Muscle layer of duodenum (tissue), 2 donors: ENCODE data around the gene BCAS1.

ENCODE experiments used
- H3K27ac ChIP-seq: one replicate; pipeline ENCODE4 v1.7.0; 2013; ENCODE audit warnings: mild to moderate bottlenecking, low read length
- H3K27me3 ChIP-seq: one replicate; pipeline ENCODE4 v1.7.0; 2013; ENCODE audit warnings: low read depth, mild to moderate bottlenecking, control low read depth, low read length
- H3K36me3 ChIP-seq, 2 donors: one replicate each; pipeline ENCODE4 v1.7.0; 2013; ENCODE audit warnings: low read length in 2 of 2, control low read depth in 1 of 2, mild to moderate bottlenecking in 1 of 2; ENCODE audit not compliant: insufficient read depth in 2 of 2, control insufficient read depth in 1 of 2
- H3K4me1 ChIP-seq, 2 donors: one replicate each; pipeline ENCODE4 v1.7.0; 2013; ENCODE audit warnings: low read length in 2 of 2, mild to moderate bottlenecking in 2 of 2, control low read depth in 1 of 2, moderate library complexity in 1 of 2; ENCODE audit not compliant: insufficient read depth in 2 of 2, control insufficient read depth in 1 of 2
- H3K4me3 ChIP-seq, 2 donors: one replicate each; pipeline ENCODE4 v1.7.0; 2013; ENCODE audit warnings: low read length in 2 of 2, low read depth in 1 of 2, mild to moderate bottlenecking in 1 of 2
- H3K9me3 ChIP-seq, 2 donors: one replicate each; pipeline ENCODE4 v1.7.0; 2013; ENCODE audit warnings: low read length in 2 of 2, control low read depth in 1 of 2, mild to moderate bottlenecking in 1 of 2; ENCODE audit not compliant: control insufficient read depth in 1 of 2
- donor health status: healthy.

Gene BCAS1

GRCh38 chr20:53966774-53967398, 103.5 kb downstream of the BCAS1 start:
- H3K9me3 ChIP-seq: no peaks in the 10 kb centered on the region
- H3K36me3 ChIP-seq: no peaks in the 10 kb centered on the region
- no peaks in the 10 kb centered on the region for H3K4me1 ChIP-seq
- H3K27ac ChIP-seq: no peak overlapping the region
- no peak overlapping the region for H3K4me3 ChIP-seq
- H3K27me3 ChIP-seq: no peaks in the 10 kb centered on the region

- Histone ChIP-seq H3K9me3 (no peaks in the 10 kb centered on the region), H3K27ac (no peak overlapping the region), H3K4me1 (no peaks in the 10 kb centered on the region)
These were observed 105.7 kb downstream of the BCAS1 start for GRCh38 chr20:53964501-53965253.

GRCh38 chr20:53964067-53964466, 106.3 kb downstream of the BCAS1 start:
- H3K36me3 ChIP-seq: no peaks in the 10 kb centered on the region
- H3K4me3 ChIP-seq: no peak overlapping the region
- no peaks in the 10 kb centered on the region for H3K4me1 ChIP-seq
- no peaks in the 10 kb centered on the region for H3K27me3 ChIP-seq
- H3K27ac ChIP-seq: no peak overlapping the region
- no peaks in the 10 kb centered on the region for H3K9me3 ChIP-seq

More at GRCh38 chr20:53964501-53965253, 105.7 kb downstream of the BCAS1 start:
- no peaks in the 10 kb centered on the region for H3K36me3 ChIP-seq
- H3K4me3 ChIP-seq: no peak overlapping the region
- no peaks in the 10 kb centered on the region for H3K27me3 ChIP-seq

- no peaks in the 10 kb centered on the region for H3K9me3 ChIP-seq
- no peaks in the 10 kb centered on the region for H3K36me3 ChIP-seq
- H3K4me3 ChIP-seq: no peak overlapping the region
- no peaks in the 10 kb centered on the region for H3K4me1 ChIP-seq
- H3K27ac ChIP-seq: no peak overlapping the region
- H3K27me3 ChIP-seq: no peaks in the 10 kb centered on the region
These were observed 106.8 kb downstream of the BCAS1 start for GRCh38 chr20:53963635-53964034.

GRCh38 chr20:53962388-53962787, 108.0 kb downstream of the BCAS1 start:
- Histone ChIP-seq H3K27me3 (no peaks in the 10 kb centered on the region), H3K27ac (no peak overlapping the region), H3K36me3 (no peaks in the 10 kb centered on the region), H3K9me3 (no peaks in the 10 kb centered on the region), H3K4me1 (no peaks in the 10 kb centered on the region), H3K4me3 (no peak overlapping the region)

GRCh38 chr20:53961527-53961926, 108.9 kb downstream of the BCAS1 start:
- no peak overlapping the region for H3K4me3 ChIP-seq
- H3K4me1 ChIP-seq: no peaks in the 10 kb centered on the region
- no peaks in the 10 kb centered on the region for H3K27me3 ChIP-seq
- no peak overlapping the region for H3K27ac ChIP-seq
- H3K9me3 ChIP-seq: no peaks in the 10 kb centered on the region
- H3K36me3 ChIP-seq: no peaks in the 10 kb centered on the region

DNA sequence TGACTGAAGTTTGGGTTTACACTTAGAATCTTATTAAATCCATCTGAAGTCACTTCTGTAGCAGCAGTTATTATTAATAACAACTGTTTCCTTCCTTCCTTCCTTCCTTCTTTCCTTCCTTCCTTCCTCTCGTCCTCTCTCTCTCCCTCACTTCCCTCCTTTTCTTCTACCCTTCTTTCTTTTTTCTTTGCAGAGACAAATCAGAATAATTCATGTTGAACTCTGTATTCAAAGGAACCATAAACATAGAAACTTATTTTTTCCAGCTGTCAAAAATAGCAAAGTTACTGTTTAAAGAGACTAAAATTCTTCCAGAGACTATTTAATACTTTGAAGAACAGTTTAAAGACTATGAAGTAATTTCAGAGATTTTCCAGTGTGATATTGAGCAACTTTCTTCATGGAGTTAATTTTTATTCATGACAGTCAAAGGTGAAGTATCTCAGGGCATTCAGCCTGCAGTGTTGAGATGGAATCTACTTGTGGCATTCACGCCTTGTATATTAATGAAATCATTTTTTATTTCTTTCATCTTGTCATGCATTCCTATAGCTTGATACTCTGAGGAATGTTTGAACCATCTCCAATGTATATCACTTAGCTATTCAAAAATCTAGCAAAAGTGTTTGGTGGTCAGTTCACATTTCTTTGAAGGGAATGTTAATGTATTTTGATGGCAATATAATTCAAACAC, 109.7 kb downstream of the BCAS1 start:
- H3K27me3 ChIP-seq: no peaks in the 10 kb centered on the region
- no peak overlapping the region for H3K4me3 ChIP-seq
- H3K27ac ChIP-seq: no peak overlapping the region
- no peaks in the 10 kb centered on the region for H3K9me3 ChIP-seq
- H3K4me1 ChIP-seq: no peaks in the 10 kb centered on the region
- no peaks in the 10 kb centered on the region for H3K36me3 ChIP-seq

- no peaks in the 10 kb centered on the region for H3K9me3 ChIP-seq
- no peaks in the 10 kb centered on the region for H3K36me3 ChIP-seq
- H3K4me3 ChIP-seq: no peak overlapping the region
- no peaks in the 10 kb centered on the region for H3K4me1 ChIP-seq
- no peaks in the 10 kb centered on the region for H3K27me3 ChIP-seq
- H3K27ac ChIP-seq: no peak overlapping the region
These were observed 110.3 kb downstream of the BCAS1 start for GRCh38 chr20:53959911-53960578.

DNA sequence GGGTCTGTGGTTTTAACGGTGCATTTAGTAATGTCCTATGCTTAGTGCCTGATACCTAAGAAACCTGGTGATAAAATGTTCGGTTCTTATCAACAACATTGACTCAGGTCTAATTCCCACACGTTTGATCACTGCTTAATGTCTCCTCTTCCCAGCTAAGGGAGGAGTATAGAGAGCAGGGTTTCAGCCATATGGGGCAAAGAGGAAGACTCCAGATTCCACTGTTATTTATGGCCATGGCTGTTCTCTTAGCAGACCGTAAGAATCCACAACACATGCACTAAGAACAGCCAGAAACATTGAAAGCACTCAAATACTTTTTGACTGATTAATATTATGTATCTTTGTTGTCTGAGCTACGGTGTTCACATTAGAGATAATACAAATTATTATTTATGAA, 112.1 kb downstream of the BCAS1 start:
- no peaks in the 10 kb centered on the region for H3K36me3 ChIP-seq
- no peaks in the 10 kb centered on the region for H3K4me1 ChIP-seq
- no peaks in the 10 kb centered on the region for H3K27me3 ChIP-seq
- H3K9me3 ChIP-seq: no peaks in the 10 kb centered on the region
- no peak overlapping the region for H3K27ac ChIP-seq
- H3K4me3 ChIP-seq: no peak overlapping the region

DNA sequence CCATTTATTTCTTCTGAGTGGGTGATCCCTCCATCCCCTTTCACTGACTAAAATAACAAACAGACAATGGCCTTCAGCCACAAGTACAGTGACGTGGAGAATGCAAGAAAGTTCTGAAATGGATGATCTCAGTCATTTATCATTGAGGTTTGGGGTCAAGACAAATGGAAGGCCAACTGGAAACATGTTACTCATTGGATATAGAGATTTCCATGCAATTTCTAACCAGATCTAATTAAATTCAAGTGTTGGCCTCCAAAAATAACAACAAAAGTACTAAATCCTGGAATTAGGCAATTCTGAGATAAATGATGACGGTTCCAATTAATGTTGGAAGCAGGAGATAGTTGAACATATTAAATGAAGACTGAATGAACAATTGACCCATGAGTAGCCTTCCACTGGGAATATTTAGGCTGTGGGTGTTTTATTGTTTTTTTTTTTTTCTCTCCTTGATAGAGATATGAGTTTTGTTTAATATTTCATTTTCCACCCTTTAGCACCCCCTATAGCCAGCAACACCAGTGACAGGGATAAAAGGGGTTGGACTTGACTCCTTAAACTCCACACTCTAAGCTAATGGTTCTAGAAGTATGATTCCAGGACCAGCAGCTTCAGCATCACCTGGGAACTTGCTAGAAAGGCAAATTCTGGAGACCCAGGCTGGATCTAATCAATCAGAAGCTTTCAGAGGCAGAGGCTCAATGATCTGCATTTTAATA, 112.8 kb downstream of the BCAS1 start:
- H3K27ac ChIP-seq: no peak overlapping the region
- no peaks in the 10 kb centered on the region for H3K4me1 ChIP-seq
- H3K4me3 ChIP-seq: no peak overlapping the region
- H3K36me3 ChIP-seq: no peaks in the 10 kb centered on the region
- H3K9me3 ChIP-seq: no peaks in the 10 kb centered on the region
- H3K27me3 ChIP-seq: no peaks in the 10 kb centered on the region
